K562 (cell line): ENCODE measurements around the gene ZMIZ1. TPM values are rescaled to one million over a fixed set of nuclear protein-coding genes. Genes with fewer than 3 reads are reported as not detected.

Source experiments
- ATAC-seq: fragments of 200-7000 bp; cut with Tn5 transposase; 3 replicates; pipeline ENCODE4 v1.9.1; 2020; ENCODE audit warnings: moderate library complexity
- BruUV-seq: library from RNA; stranded (reverse); fragments of 400-500 nt; replicated peaks from 2 replicates; lab custom pipeline; 2021; lab: Mats Ljungman, UMichigan
- CTCF ChIA-PET: fragments of 300-600 bp; formaldehyde crosslinking; extraction: SDS; loops from one replicate; lab custom pipeline; 2021; ENCODE audit warnings: low intra/inter-chr PET ratio; lab: Yijun Ruan, JAX
- POLR2A ChIA-PET: fragments of 300-600, 350-650 bp; sonication (Branson Sonifier 250); formaldehyde crosslinking; extraction: SDS; loops from one replicate; lab custom pipeline; 2021; ENCODE audit warnings: antibody characterized with exemption, inconsistent platforms; lab: Yijun Ruan, JAX
- DNase-seq, 4 experiments: peaks; one replicate each; pipeline versions ENCODE4 v3.0.0 to v3.0.0-alpha.2; 2011 to 2018; ENCODE audit warnings: low spot score in 3 of 4, mixed read lengths in 3 of 4; ENCODE audit errors: extremely low read depth in 1 of 4
- FAIRE-seq: peaks from 2 replicates; lab custom pipeline; 2011; peaks lifted over from hg19 to GRCh38; lab: Jason Lieb, UNC
- H2AFZ ChIP-seq: 2 replicates; pipeline ENCODE4 v1.6.0; 2011; ENCODE audit warnings: low read depth, low read length, control low read depth, inconsistent platforms
- H3K27ac ChIP-seq: fragments of 200-600 bp; 3 replicates; pipeline ENCODE4 v1.8.0; 2011; ENCODE audit warnings: low read depth, mild to moderate bottlenecking, control low read depth, inconsistent platforms, low read length, moderate library complexity, mixed read lengths; ENCODE audit errors: extremely low read depth
- H3K27me3 ChIP-seq, 2 experiments: fragments of 300-600 bp in 1 of 2; 2 replicates in 1 of 2; 3 replicates in 1 of 2; pipeline versions ENCODE4 v1.6.0 to v1.8.0; 2011; ENCODE audit warnings: inconsistent platforms in 2 of 2, low read length in 2 of 2, mild to moderate bottlenecking in 1 of 2, mixed read lengths in 1 of 2, moderate library complexity in 1 of 2; ENCODE audit not compliant: control insufficient read depth in 2 of 2, insufficient read depth in 2 of 2
- H3K36me3 ChIP-seq: fragments of 300-600 bp; 3 replicates; pipeline ENCODE4 v1.8.0; 2011; ENCODE audit warnings: mild to moderate bottlenecking, low read length, inconsistent platforms; ENCODE audit not compliant: control insufficient read depth, insufficient read depth
- H3K4me1 ChIP-seq, 2 experiments: fragments of 200-600 bp in 1 of 2; replicated peaks in 1 of 2; 2 replicates in 1 of 2; 3 replicates in 1 of 2; pipeline versions ENCODE4 v1.5.1 to v1.8.0; 2011; ENCODE audit warnings: inconsistent platforms in 2 of 2, low read length in 2 of 2, mild to moderate bottlenecking in 1 of 2, mixed read lengths in 1 of 2, moderate library complexity in 1 of 2; ENCODE audit not compliant: control insufficient read depth in 2 of 2, insufficient read depth in 2 of 2
- H3K4me2 ChIP-seq: 2 replicates; pipeline ENCODE4 v1.6.1; 2011; ENCODE audit warnings: low read length, control low read depth, inconsistent platforms, mixed read lengths; ENCODE audit not compliant: insufficient read depth
- H3K4me3 ChIP-seq: fragments of 200-600 bp; sonication (generic), shearing (Covaris generic); 2 replicates; pipeline ENCODE4 v1.5.1; 2016; ENCODE audit warnings: control low read depth, inconsistent platforms
- H3K79me2 ChIP-seq: fragments of 200-600 bp; 3 replicates; pipeline ENCODE4 v1.8.0; 2011; ENCODE audit warnings: low read length, inconsistent platforms; ENCODE audit not compliant: control insufficient read depth, insufficient read depth
- H3K9ac ChIP-seq, 2 experiments: 2 replicates each; pipeline versions ENCODE4 v1.6.0 to v1.6.1; 2011; ENCODE audit warnings: low read depth in 2 of 2, low read length in 2 of 2, control low read depth in 1 of 2, inconsistent platforms in 1 of 2, mild to moderate bottlenecking in 1 of 2, mixed read lengths in 1 of 2; ENCODE audit not compliant: insufficient read depth in 1 of 2
- H3K9me1 ChIP-seq: one replicate; pipeline ENCODE4 v1.6.0; 2011; ENCODE audit warnings: inconsistent platforms, mild to moderate bottlenecking, low read length, moderate library complexity; ENCODE audit not compliant: control insufficient read depth, insufficient read depth
- H3K9me3 ChIP-seq: replicated peaks from 2 replicates; pipeline ENCODE4 v1.5.1; 2011; ENCODE audit warnings: low read depth, low read length, inconsistent platforms; ENCODE audit not compliant: control insufficient read depth, insufficient read depth
- H4K20me1 ChIP-seq: replicated peaks from 2 replicates; pipeline ENCODE4 v1.6.1; 2011; ENCODE audit warnings: low read length, inconsistent platforms, mixed read lengths; ENCODE audit not compliant: control insufficient read depth, insufficient read depth
- ARID3A ChIP-seq: IDR thresholded peaks from 2 replicates; pipeline ENCODE4 v1.6.1; 2012; ENCODE audit warnings: low read depth, low read length, improper control_type of control experiment, borderline replicate concordance
- CBX2 ChIP-seq: fragments of 200-600 bp; sonication (generic); IDR thresholded peaks from one replicate; pipeline ENCODE4 v1.6.1; 2012; ENCODE audit warnings: mild to moderate bottlenecking, low read length, inconsistent platforms; ENCODE audit not compliant: insufficient read depth, poor library complexity, severe bottlenecking
- CHD4 ChIP-seq: fragments of 200-600 bp; sonication (generic); IDR thresholded peaks from 3 replicates; pipeline ENCODE4 v1.6.1; 2012; ENCODE audit warnings: low read depth, mild to moderate bottlenecking, mixed read lengths, low read length, inconsistent platforms; ENCODE audit not compliant: insufficient read depth, insufficient replicate concordance, poor library complexity, severe bottlenecking
- DPF2 ChIP-seq: fragments of 450-650 bp; IDR thresholded peaks from 2 replicates; pipeline ENCODE4 v1.6.1; 2016
- EP400 ChIP-seq: fragments of 450-650 bp; IDR thresholded peaks from 2 replicates; pipeline ENCODE4 v1.6.1; 2017; ENCODE audit warnings: antibody characterized with exemption, mild to moderate bottlenecking, moderate library complexity
- LARP7 ChIP-seq: fragments of 450-650 bp; IDR thresholded peaks from 2 replicates; pipeline ENCODE4 v1.6.1; 2016
- MEIS2 ChIP-seq: fragments of 450-650 bp; IDR thresholded peaks from 2 replicates; pipeline ENCODE4 v1.6.1; 2014; ENCODE audit warnings: mild to moderate bottlenecking; ENCODE audit not compliant: partially characterized antibody
- MNT ChIP-seq, 2 experiments: fragments of 450-650 bp; conservative IDR thresholded peaks; 2 replicates each; pipeline ENCODE4 v1.6.1; 2017; ENCODE audit warnings: mild to moderate bottlenecking in 2 of 2, moderate library complexity in 2 of 2
- ZBTB9 ChIP-seq: fragments of 450-650 bp; formaldehyde crosslinking; IDR thresholded peaks from 2 replicates; pipeline ENCODE4 v1.4.0; 2020; ENCODE audit warnings: mild to moderate bottlenecking, moderate library complexity
- ZNF449 ChIP-seq: fragments of 250-450 bp; sonication (Bioruptor Pico); IDR thresholded peaks from 2 replicates; pipeline ENCODE4 v1.8.0; 2022; ENCODE audit warnings: moderate library complexity, mild to moderate bottlenecking, inconsistent platforms
- ZNF592 ChIP-seq: fragments of 450-650 bp; IDR thresholded peaks from 2 replicates; pipeline ENCODE4 v1.6.1; 2017; ENCODE audit warnings: antibody characterized with exemption, mild to moderate bottlenecking
- WGBS: fragments of 100-300 bp; shearing (Covaris generic); methylation state at CpG from one replicate; pipeline ENCODE4 v1.1.6; 2016; ENCODE audit warnings: low coverage, mixed read lengths; ENCODE audit not compliant: insufficient coverage; ENCODE audit errors: missing lambda C conversion rate; 5-methylcytosine and 5-hydroxymethylcytosine counted together
- in situ Hi-C: fragments of 300-500 bp; cut with MboI; formaldehyde crosslinking; loops from 4 replicates; pipeline ENCODE4 v1.15.0; 2018; ENCODE audit warnings: inconsistent platforms, mixed read lengths
- intact Hi-C: fragments of 100-400 bp; cut with micrococcal nuclease; formaldehyde crosslinking; loops from 2 replicates; pipeline ENCODE4 v1.14.2; 2022
- polyA plus RNA-seq, 8 experiments: library from polyadenylated mRNA; depleted of rRNA in 4 of 8; stranded (reverse) in 5 of 8; unstranded in 3 of 8; fragments of >200 nt; fragmentation: Nextera tagmentation in 2 of 8; fragmentation: Illumina TruSeq in 1 of 8; extraction: Ambion mirVana in 2 of 8; extraction: Trizol in 1 of 8; gene quantifications; 2 replicates each; pipeline versions ENCODE4 v1.2.1 to v1.2.3, GENCODE V29; 2011 to 2014; ENCODE audit warnings: inconsistent platforms in 1 of 8, missing spikeins in 1 of 8
- total RNA-seq, 7 experiments: library from RNA; depleted of rRNA in 6 of 7; stranded (reverse); fragments of >200 nt in 6 of 7; fragmentation: Illumina TruSeq in 2 of 7; extraction: Trizol in 2 of 7; gene quantifications; 2 replicates each; pipeline versions ENCODE4 v1.2.1 to v1.2.3, GENCODE V29; 2011 to 2021; ENCODE audit warnings: low replicate concordance in 1 of 7

ZMIZ1 gene
- total and polyA plus RNA-seq, 9 of the 15 experiments (the other 6 are each of a cell fraction or from before 2014, with no cell fraction given) = 1.0 to 37.3 (median 4.3) TPM

GRCh38 chr10:79028451-79029010 is 40.2 kb upstream of the ZMIZ1 start:
- intact Hi-C loops (no loop called here), in situ Hi-C loops (no loop called here)
- no peak for DNase-seq
- WGBS = 50% methylated on average over 5 of the region's 5 CpGs
- Histone ChIP-seq H3K9me1 (peaks cover 4% of the 10 kb centered on the region), H2AFZ (no peak overlapping the region), H3K4me3 (no peak overlapping the region), H3K36me3 (no peaks in the 10 kb centered on the region), H3K27me3 (peaks cover 2 to 10% of the 10 kb centered on the region in 2 experiments; a peak in 1 of 5 replicates), H3K79me2 (no peaks in the 10 kb centered on the region), H4K20me1 (no peaks in the 10 kb centered on the region), H3K4me1 (peaks cover 30 to 39% of the 10 kb centered on the region in 2 experiments), H3K4me2 (no peak overlapping the region), H3K27ac (no peak overlapping the region), H3K9ac (no peak overlapping the region), H3K9me3 (no peaks in the 10 kb centered on the region)
- POLR2A ChIA-PET = interaction anchor here (0.7 to 1.5 kb wide), 4 partner anchors 9 to 30 kb away, joined by 3 to 11 read pairs (median 3); no protein-coding TSS in a partner anchor
- CTCF ChIA-PET = no interaction called here
- no TSS peak for BruUV-seq
- no peak for ATAC-seq
- FAIRE-seq = no peak
- no peak for TF ChIP-seq LARP7
- no peak for TF ChIP-seq ZNF592
- no peak for TF ChIP-seq DPF2
- no peak for TF ChIP-seq EP400
- no peak for TF ChIP-seq ZBTB9 (CRISPR knock-in tag)
- TF ChIP-seq CBX2 = no peak
- TF ChIP-seq MNT (conservative IDR thresholded peaks at IDR 0.05) = no peak
- TF ChIP-seq MEIS2 = no peak
- TF ChIP-seq CHD4 = no peak
- no peak for TF ChIP-seq ZNF449 (CRISPR knock-in tag)
- TF ChIP-seq ARID3A = no peak
